NCI-H2107 (cell line): ENCODE results near the gene OPCML.

Experiments
- DNase-seq: peaks from one replicate; lab custom pipeline; 2025; lab: John Stamatoyannopoulos, UW

The OPCML gene

DNA sequence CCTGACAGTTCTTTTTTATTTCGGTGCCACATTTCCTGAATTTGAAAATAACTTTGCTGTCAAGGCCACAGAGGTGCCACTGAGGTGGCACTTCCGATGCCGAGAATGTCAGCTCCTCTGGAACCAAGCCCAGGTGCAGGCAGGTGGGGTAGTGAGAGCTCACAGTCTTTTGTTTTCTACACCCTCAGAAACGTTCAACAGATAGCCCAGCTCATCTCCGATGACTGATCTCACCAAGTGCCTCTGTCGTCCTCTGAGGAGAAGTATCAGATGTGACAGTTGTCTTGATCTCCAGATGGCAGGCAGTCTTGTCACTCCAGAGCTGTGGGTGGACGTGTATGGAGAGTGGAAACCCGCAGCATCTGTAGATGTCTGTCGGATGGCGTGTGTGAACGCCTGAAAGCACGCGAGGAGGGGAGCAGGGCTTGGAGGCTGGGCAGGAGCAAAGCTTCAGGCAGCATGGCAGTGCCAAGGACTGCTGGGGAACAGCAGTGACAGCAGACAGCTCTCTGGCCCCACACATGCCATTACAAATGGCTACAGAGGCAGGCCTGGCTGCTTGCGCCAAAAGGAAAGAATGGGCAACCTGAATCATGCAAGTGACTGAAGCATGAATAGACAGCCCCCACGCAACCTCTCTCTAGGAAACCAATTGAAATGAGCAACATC is 877.0 kb downstream of the OPCML start:
- no peak for DNase-seq

- DNase-seq: no peak
These were observed 879.1 kb downstream of the OPCML start for GRCh38 chr11:132653237-132653636.

GRCh38 chr11:132650969-132651720 is 881.2 kb downstream of the OPCML start:
- no peak for DNase-seq

DNA sequence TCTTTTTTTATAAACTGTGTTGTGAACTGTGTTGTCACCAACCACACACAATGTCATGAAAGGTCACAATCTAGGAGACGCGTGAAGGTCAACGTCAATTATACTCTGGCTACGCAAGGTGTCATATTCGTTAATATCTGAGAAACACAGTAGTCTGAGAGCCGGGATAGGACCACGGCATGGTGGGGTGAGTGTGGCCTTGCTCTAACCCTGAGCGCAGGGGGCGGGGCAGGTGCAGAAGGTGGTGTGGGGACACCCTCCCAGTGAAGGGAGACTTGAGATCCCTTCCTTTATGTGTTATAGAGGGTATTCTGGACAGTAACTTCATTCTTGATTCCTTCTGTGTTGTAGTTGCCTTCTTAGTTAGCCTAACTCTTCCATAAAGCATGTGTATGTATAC is 883.0 kb downstream of the OPCML start:
- no peak for DNase-seq

GRCh38 chr11:132648851-132649250 is 883.5 kb downstream of the OPCML start:
- DNase-seq: no peak

DNA sequence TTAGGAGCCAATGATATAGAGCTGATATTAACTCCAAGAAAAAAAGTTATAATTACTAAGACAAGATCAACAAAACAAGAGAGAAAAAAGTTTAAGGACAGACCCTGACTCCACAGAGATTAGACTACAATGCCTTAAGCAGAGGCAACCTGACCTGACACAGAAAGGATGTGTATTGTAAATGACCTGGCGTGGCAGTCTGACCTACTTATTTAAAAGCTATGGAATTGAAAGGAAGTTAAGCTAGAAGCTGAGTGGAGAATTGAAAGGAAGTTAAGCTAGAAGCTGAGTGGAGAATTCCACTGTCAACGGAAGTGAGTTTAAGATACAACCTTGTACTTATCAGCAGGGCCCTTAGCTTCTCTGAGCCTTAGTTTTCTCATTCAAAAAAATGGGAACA is 885.4 kb downstream of the OPCML start:
- no peak for DNase-seq

- DNase-seq: no peak
These were observed 887.6 kb downstream of the OPCML start for GRCh38 chr11:132644520-132645239.

GRCh38 chr11:132643239-132643638 is 889.1 kb downstream of the OPCML start:
- no peak for DNase-seq

DNA sequence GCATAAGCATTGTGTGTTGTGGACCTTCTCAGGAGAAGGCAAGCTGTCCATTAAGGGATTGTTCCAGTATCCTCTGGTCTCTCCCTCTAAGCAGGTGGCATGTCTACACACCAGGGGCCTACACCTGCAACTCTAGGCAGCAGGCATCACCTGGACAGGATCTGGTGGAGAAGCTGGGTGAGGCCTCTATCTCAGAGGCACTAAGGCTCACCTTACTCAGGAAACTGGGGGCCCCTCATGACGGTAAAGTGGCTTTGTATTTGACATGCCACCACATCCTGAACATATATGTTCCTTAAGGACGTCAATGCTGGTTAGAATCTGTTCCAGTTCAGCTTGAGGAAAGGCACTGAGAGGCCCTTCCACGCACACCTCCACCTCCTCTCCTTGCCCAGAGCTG is 891.3 kb downstream of the OPCML start:
- DNase-seq: no peak

- DNase-seq: no peak
These were observed 892.3 kb downstream of the OPCML start for GRCh38 chr11:132639986-132640385.

DNA sequence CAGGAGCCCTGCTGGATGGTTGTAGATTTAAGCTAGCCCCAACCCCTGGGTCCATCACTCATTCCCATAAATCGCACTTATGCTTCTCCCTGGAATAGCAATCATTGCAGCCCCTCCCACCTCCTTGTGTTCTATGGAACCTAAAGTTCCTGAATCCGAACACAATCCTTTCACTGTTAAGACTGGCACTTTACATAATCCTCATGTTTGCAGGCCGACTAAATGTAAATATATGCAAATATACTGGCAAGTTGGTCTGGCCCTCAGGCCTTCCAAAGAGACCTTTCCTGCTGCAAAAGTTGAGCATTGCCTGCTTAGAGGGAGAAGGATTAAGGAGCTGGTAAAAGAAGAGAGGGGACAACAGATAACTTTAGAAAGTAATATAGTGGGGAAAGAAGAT is 892.9 kb downstream of the OPCML start:
- no peak for DNase-seq

- no peak for DNase-seq
These were observed 893.9 kb downstream of the OPCML start for GRCh38 chr11:132638423-132638822.

DNA sequence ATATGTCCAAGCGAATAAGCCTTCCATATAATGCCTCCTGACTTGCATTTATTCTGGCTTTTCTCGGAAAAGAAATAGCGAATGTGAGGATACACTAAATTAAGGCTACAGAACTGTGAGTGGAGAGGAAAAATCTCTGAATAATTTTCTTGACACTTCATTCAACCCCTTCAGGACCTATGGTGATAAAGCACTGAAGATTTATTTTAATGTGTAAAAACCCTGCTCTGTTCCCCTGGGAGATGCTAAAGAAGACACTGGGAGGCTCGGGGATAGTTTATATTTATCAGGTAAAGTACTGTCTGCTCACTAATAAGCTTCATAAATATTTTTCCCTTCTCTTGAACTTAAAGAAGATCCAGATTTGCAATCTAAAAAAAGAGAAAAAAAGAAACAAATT is 895.8 kb downstream of the OPCML start:
- no peak for DNase-seq

DNA sequence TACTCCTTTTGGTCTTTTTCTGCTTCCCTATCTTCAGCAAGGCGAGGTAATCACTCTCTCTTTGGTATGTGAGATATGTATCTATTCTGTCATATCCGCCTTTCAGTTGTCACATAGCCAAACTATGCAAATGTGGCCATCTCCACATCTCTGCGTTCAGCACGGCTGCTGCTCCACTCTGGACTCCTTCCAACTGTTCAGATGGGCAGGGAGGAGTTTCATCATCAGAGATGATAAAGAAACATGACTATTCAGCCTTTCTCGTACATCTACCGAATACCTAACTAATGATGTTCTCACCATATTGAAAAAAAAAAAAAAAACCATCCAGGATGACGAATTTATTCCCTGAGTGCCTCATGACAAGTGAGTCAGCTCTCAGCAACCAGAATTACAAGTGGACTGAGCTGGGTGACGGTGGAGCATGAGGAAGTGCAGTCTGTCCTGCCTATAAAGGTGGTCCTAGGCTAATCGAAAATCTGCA is 899.6 kb downstream of the OPCML start:
- DNase-seq: no peak

DNA sequence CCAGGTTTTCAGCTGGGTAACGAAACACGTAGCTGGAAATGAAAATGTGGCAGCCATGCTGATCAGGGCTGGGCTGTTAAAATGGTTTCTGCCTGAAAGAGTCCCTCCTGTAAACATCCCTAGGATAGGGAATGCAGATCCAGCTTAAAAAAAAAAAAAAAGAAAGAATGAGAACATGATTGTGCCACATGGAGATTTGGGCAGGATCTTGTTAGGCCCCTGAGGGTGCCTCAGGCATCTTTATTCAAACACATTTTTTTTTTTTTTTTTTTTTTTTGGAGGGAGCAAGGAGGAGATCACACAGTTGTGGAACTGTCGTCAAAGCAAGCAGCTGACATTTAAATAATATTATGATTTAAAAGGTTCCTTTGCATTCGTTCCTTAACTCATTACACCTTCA is 900.3 kb downstream of the OPCML start:
- no peak for DNase-seq

DNA sequence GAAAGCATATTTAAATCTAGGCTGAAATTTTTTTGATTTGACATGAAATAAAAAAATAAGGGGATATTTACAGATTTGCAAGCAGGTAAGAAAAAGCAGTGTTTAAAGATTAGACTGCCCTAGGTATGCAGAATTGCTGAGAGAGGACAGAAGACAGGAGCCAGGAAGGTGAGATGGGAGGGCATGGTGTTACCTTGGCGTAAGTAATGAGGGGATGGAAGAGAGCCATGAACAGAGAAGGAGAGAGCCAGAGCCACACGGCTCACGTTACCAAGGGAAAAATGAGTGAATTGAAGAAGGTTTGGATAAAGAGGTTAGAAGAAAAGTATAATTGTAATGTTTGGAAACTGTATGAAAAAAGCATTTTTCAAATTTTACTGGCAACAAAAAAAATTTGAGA is 904.3 kb downstream of the OPCML start:
- DNase-seq: no peak

DNA sequence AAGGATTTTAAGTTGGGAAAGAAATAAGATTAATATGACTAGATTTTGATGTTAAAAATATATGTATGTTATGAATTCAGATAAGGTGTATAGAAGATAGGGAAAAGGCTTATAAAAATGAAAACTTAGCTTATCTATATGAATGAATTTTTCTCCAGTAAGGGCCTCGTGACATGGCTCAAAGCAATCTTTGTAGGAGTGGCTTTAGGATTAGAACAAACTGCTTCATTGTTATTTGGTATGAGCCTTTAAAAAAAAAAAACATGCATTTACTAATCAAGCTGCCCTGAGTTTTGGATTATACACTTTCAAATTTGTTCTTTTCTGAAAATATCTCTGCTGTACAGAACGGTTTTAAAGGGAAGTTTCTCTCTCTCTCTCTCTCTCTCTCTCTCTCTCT is 905.9 kb downstream of the OPCML start:
- no peak for DNase-seq

DNA sequence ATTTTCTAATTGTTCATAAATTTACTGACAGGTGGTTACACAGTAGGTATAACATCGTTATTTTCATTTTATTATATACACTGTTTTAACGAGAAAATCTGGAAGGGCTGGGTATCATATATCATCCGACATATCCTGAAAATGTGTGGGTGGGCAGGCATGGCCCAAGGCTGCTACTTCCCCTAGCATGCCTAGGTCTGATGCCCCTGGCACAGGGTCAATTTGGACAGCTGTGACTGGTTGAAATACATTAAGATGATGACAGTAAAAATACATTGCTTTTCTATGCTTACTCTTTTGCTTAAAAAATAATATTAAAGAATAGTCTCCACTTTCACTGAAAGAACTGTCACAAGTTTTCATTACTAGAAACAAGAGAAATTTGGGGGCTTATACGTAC is 908.8 kb downstream of the OPCML start:
- no peak for DNase-seq

- DNase-seq: no peak
These were observed 910.2 kb downstream of the OPCML start for GRCh38 chr11:132621976-132622580.

GRCh38 chr11:132620423-132620822 is 911.9 kb downstream of the OPCML start:
- no peak for DNase-seq

GRCh38 chr11:132610791-132611190 is 921.5 kb downstream of the OPCML start:
- no peak for DNase-seq

DNA sequence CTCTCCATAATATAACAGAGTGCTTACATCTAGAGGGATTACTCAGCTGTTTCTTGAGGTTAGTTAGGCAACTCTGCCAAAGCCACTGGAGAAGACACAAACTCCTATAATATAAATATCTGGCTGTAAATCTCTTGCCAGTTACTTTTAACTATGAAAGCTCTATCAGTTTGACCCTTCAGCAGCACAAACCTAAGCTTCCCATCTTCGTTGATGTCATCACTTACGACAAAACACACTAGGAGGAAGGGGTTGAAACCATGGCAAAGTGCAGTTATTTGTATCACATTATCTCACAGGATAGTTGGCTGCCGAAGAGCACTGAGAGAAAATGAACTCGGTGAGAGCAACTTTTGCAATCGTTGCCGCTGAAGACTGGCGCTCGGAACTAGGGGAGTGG is 922.1 kb downstream of the OPCML start:
- no peak for DNase-seq

- no peak for DNase-seq
These were observed 924.7 kb downstream of the OPCML start for GRCh38 chr11:132607575-132607974.
